Gastroesophageal sphincter (tissue), 3 donors: ENCODE measurements around the gene TNXB.

Experiments used
- POLR2A ChIP-seq, 2 donors: fragments of 450-650 bp; IDR thresholded peaks; one replicate each; pipeline ENCODE4 v1.6.1; 2017; ENCODE audit warnings: antibody characterized with exemption in 2 of 2, mild to moderate bottlenecking in 2 of 2, moderate library complexity in 1 of 2
- TF ChIP-seq, protein P1 (sequence below), 4 experiments: fragments of 200-600 bp in 2 of 4; fragments of 450-650 bp in 2 of 4; sonication (generic) in 1 of 4; IDR thresholded peaks; one replicate each; pipeline ENCODE4 v1.5.1; 2017 to 2019; ENCODE audit warnings: antibody characterized with exemption in 4 of 4, mild to moderate bottlenecking in 2 of 4, moderate library complexity in 2 of 4

DNA sequence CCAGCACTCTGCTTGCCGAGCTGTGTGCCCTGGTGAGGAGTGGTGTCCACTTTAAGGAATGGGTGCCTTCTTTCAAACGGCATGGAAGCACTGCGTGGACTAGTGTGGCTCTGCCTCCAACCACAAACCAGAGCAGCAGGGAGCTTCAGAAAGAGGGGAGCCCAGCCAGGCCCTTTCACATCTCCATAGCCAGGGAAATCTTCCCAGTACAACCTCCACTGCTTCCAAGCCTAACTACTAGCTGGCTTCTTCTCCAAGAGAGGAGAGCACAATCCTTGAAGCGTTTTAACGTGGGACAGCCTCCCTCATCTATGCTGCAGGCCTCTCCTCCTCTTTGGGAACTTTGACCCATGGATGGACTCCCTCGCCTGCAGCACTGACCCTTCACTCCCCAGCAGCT lies 26.7 kb downstream of the TNXB start:
- TF ChIP-seq, protein P1, sequence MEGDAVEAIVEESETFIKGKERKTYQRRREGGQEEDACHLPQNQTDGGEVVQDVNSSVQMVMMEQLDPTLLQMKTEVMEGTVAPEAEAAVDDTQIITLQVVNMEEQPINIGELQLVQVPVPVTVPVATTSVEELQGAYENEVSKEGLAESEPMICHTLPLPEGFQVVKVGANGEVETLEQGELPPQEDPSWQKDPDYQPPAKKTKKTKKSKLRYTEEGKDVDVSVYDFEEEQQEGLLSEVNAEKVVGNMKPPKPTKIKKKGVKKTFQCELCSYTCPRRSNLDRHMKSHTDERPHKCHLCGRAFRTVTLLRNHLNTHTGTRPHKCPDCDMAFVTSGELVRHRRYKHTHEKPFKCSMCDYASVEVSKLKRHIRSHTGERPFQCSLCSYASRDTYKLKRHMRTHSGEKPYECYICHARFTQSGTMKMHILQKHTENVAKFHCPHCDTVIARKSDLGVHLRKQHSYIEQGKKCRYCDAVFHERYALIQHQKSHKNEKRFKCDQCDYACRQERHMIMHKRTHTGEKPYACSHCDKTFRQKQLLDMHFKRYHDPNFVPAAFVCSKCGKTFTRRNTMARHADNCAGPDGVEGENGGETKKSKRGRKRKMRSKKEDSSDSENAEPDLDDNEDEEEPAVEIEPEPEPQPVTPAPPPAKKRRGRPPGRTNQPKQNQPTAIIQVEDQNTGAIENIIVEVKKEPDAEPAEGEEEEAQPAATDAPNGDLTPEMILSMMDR (IDR thresholded peaks at IDR 0.05): no peak
- TF ChIP-seq POLR2A (IDR thresholded peaks at IDR 0.05): no peak
